Right lobe of liver (tissue), 6 donors: ENCODE data around the gene ACAN. TPM values are rescaled to one million over a fixed set of nuclear protein-coding genes. Genes with fewer than 3 reads are reported as not detected.

Source experiments
- ATAC-seq, 4 donors: fragments of 200-7000 bp; cut with Tn5 transposase; one replicate each; pipeline ENCODE4 v1.9.1; 2020; ENCODE audit warnings: mild to moderate bottlenecking in 4 of 4, moderate library complexity in 4 of 4
- DNase-seq, 3 donors: peaks; one replicate each; pipeline ENCODE4 v3.0.0-alpha.2; 2020
- H3K27ac ChIP-seq, 3 donors: fragments of 200-600 bp; one replicate each; pipeline ENCODE4 v1.8.0; 2022
- H3K27me3 ChIP-seq, 2 donors: fragments of 200-600 bp; one replicate each; pipeline ENCODE4 v1.8.0; 2022
- H3K36me3 ChIP-seq, 4 donors: fragments of 200-600 bp; sonication (generic) in 1 of 4; one replicate each; pipeline versions ENCODE4 v1.5.1 to v1.8.0; 2017 to 2022; ENCODE audit warnings: control low read depth in 1 of 4
- H3K4me1 ChIP-seq, 4 donors: fragments of 200-600 bp; sonication (generic) in 1 of 4; one replicate each; pipeline versions ENCODE4 v1.5.1 to v1.8.0; 2017 to 2022; ENCODE audit warnings: control low read depth in 1 of 4
- H3K4me3 ChIP-seq, 3 donors: fragments of 200-600 bp; one replicate each; pipeline ENCODE4 v1.8.0; 2022
- H3K9me3 ChIP-seq, 4 donors: fragments of 200-600 bp; sonication (generic) in 1 of 4; one replicate each; pipeline versions ENCODE4 v1.5.1 to v1.8.0; 2017 to 2022; ENCODE audit warnings: control low read depth in 1 of 4
- POLR2A ChIP-seq: fragments of 450-650 bp; IDR thresholded peaks from one replicate; pipeline ENCODE4 v1.6.1; 2017; ENCODE audit warnings: antibody characterized with exemption, mild to moderate bottlenecking
- WGBS: methylation state at CpG from one replicate; pipeline ENCODE4 v1.1.6; 2018; ENCODE audit warnings: low coverage, low lambda C conversion rate; ENCODE audit not compliant: insufficient coverage; ENCODE audit errors: missing lambda C conversion rate; 5-methylcytosine and 5-hydroxymethylcytosine counted together
- intact Hi-C, 2 donors: fragments of 100-400 bp; cut with DNase I; formaldehyde crosslinking; loops; one replicate each; pipeline versions ENCODE4 v1.11.2 to v1.14.1; 2022
- total RNA-seq, 6 experiments: library from RNA; depleted of rRNA in 2 of 6; stranded (reverse); fragments of >200 nt in 2 of 6; fragmentation: NEBNext Ultra II Directional in 3 of 6; extraction: Animal tissue kit (Norgen Biotek cat#: 25700) in 3 of 6; gene quantifications; one replicate each; pipeline versions ENCODE4 v1.1.0 to v1.2.4, GENCODE V29; 2016 to 2023
- TF ChIP-seq, protein P1 (sequence below), 4 donors: fragments of 200-600 bp in 3 of 4; fragments of 450-650 bp in 1 of 4; IDR thresholded peaks; one replicate each; pipeline versions ENCODE4 v1.5.1 to v1.8.0; 2016 to 2022; ENCODE audit warnings: antibody characterized with exemption in 4 of 4, mild to moderate bottlenecking in 2 of 4
- donor health status: DM: no; HTN: yes; CAD: no.
- donor health status: DM: no; HTN: no; CAD: no.
- donor health status: DM: no; HTN: no; CAD: no.
- donor health status: DM: no; HTN: yes; CAD: no.
- donor health status: DM: no; HTN: yes; CAD: no.

The ACAN gene
- total RNA-seq, 6 experiments from 2014 or later: 0.07 TPM; not detected in 5

DNA sequence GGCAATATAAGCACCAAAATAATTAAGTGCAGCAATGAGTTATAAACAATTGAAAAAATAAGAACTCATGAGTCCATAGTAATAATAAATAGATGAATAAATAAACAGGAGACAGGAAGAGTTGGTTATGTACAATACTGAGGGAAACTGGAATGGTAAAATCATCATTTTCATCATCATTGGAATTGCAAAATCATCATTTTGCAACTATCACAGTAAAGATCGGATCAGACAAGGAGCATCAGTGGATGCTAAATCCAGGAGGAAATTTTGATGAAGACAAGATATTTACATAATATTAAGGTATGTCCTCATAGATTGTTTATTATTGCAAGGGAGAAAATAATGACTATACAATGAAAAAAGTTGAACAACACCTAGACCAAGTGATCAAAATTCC, 38.8 kb upstream of the ACAN start:
- no peak for ATAC-seq
- 67% methylated on average over 1 of the region's 1 CpG for WGBS
- Histone ChIP-seq H3K36me3 (no peaks in the 10 kb centered on the region), H3K27me3 (no peaks in the 10 kb centered on the region), H3K9me3 (no peaks in the 10 kb centered on the region), H3K4me1 (no peaks in the 10 kb centered on the region), H3K27ac (no peak overlapping the region), H3K4me3 (no peak overlapping the region)
- TF ChIP-seq POLR2A: no peak
- TF ChIP-seq, protein P1, sequence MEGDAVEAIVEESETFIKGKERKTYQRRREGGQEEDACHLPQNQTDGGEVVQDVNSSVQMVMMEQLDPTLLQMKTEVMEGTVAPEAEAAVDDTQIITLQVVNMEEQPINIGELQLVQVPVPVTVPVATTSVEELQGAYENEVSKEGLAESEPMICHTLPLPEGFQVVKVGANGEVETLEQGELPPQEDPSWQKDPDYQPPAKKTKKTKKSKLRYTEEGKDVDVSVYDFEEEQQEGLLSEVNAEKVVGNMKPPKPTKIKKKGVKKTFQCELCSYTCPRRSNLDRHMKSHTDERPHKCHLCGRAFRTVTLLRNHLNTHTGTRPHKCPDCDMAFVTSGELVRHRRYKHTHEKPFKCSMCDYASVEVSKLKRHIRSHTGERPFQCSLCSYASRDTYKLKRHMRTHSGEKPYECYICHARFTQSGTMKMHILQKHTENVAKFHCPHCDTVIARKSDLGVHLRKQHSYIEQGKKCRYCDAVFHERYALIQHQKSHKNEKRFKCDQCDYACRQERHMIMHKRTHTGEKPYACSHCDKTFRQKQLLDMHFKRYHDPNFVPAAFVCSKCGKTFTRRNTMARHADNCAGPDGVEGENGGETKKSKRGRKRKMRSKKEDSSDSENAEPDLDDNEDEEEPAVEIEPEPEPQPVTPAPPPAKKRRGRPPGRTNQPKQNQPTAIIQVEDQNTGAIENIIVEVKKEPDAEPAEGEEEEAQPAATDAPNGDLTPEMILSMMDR (IDR thresholded peaks at IDR 0.05): no peak
- DNase-seq: no peak
- intact Hi-C loops: no loop called here

DNA sequence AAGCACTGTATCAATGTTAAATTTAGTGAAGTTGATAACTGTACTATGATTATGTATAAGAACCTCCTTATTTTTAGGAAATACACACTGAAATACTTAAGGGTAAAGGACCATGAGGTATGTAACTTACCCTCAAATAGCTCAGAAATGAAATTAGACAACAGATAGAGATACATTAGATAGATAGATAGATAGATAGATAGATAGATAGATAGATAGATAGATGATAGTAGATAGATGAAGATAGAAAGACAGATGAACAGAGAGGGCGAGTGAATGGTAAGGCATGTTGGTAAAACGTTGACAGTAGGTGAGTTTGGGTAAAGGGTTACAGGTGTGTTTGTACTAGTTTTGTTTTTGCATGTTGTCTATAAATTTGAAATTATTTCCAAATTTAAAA, 38.0 kb upstream of the ACAN start:
- 52% methylated on average over 2 of the region's 2 CpGs for WGBS
- Histone ChIP-seq H3K27me3 (no peaks in the 10 kb centered on the region), H3K4me3 (no peak overlapping the region), H3K9me3 (no peaks in the 10 kb centered on the region), H3K27ac (no peak overlapping the region), H3K4me1 (no peaks in the 10 kb centered on the region), H3K36me3 (no peaks in the 10 kb centered on the region)
- DNase-seq (no peak), ATAC-seq (no peak)
- intact Hi-C loops: no loop called here
- TF ChIP-seq, protein P1 (IDR thresholded peaks at IDR 0.05): no peak
- TF ChIP-seq POLR2A: no peak

DNA sequence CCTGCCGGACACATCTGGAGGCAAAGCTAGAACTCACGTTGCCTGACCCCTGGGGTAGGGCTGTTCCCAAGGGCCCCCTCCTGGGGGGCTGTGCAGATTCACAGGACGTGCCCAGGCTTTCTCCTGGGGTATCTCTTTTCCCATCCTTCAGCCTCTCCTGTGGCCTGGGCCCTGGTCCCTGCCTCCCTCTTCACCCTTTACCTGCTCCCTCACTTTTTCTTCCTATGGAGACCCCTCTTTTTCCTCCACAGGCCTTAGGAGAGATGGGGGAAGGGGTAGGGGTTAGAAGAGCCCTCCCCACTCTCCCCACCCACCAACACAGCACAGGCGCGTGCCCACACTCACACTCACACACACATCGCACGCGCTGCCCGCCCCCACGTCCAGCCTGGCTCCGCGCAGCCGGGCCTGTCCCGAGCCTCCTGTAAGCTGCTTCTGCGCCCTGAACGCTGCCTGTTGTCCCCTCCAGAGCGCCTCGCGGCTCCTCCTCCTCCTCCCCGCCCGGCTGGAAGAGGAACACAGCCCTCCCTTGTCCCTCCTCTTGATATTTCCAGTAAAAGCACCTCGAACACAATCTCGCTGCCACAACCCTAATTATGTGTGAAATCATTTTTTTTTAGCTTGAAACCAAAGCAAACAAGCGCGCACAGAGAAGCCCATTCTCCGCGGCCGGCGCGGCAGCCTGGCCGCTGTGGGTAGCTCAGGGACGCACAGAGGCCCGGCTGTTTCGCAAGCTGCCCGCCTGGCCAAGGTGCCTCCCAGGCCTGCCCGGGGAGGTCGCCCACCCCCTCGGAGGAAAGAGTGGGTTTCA, 33.9 kb upstream of the ACAN start:
- Histone ChIP-seq H3K27ac (no peak overlapping the region), H3K9me3 (no peaks in the 10 kb centered on the region), H3K27me3 (no peaks in the 10 kb centered on the region), H3K4me3 (no peak overlapping the region), H3K36me3 (no peaks in the 10 kb centered on the region), H3K4me1 (no peaks in the 10 kb centered on the region)
- 8% methylated on average over 35 of the region's 38 CpGs for WGBS
- TF ChIP-seq POLR2A: no peak
- TF ChIP-seq, protein P1 (IDR thresholded peaks at IDR 0.05): no peak
- intact Hi-C loops: no loop called here
- DNase-seq (no peak), ATAC-seq (peak in 1 of 4 donors; percentile 11)

DNA sequence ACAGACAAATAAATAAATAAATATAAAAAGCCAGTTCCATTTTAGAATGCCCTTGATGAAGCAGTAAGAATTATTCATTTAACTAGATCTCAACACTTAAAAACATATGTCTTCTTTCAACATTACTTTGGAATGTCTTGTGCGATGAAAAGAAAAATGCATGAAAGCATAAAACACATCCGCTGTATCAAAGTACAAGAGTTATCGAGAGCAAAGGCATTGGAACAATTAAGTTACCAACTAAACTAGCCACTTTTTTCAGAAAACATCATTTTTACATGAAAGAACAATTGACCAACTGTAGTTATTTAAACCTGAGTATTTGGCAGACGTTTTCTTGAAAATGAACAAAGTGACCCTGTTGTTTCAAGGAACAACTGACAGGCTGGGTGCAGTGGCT, 27.5 kb upstream of the ACAN start:
- intact Hi-C loops: no loop called here
- Histone ChIP-seq H3K36me3 (no peaks in the 10 kb centered on the region), H3K27ac (no peak overlapping the region), H3K4me1 (no peaks in the 10 kb centered on the region), H3K4me3 (no peak overlapping the region), H3K9me3 (no peaks in the 10 kb centered on the region), H3K27me3 (no peaks in the 10 kb centered on the region)
- DNase-seq (no peak), ATAC-seq (no peak)
- TF ChIP-seq, protein P1 (IDR thresholded peaks at IDR 0.05): no peak
- TF ChIP-seq POLR2A: no peak
- 65% methylated on average over 4 of the region's 4 CpGs for WGBS
